A549 (cell line): ENCODE results near the gene MIS18BP1. TPM values are rescaled to one million over a fixed set of nuclear protein-coding genes. Genes with fewer than 3 reads are reported as not detected.
"Not testable (repeated sequence)": the region's sequence is repeated elsewhere in the genome, so short reads cannot be mapped to it uniquely, and the experiment has no call there.

ENCODE experiments used
- ATAC-seq, 2 experiments: fragments of 200-7000 bp in 1 of 2; fragments of >200 bp in 1 of 2; cut with Nextera tagmentation in 1 of 2; cut with Tn5 transposase in 1 of 2; 3 replicates each; pipeline versions ENCODE4 v1.8.0 to v1.9.1; 2018 to 2020; ENCODE audit warnings: mild to moderate bottlenecking in 1 of 2, moderate library complexity in 1 of 2
- CTCF ChIA-PET: fragments of 300-600 bp; sonication (Branson Sonifier 250); formaldehyde crosslinking; extraction: SDS; loops from one replicate; lab custom pipeline; 2021; ENCODE audit warnings: antibody characterized with exemption, inconsistent platforms; lab: Yijun Ruan, JAX
- POLR2A ChIA-PET: fragments of 350-600 bp; formaldehyde crosslinking; extraction: SDS; loops from one replicate; lab custom pipeline; 2021; ENCODE audit warnings: antibody characterized with exemption, inconsistent platforms; lab: Yijun Ruan, JAX
- DNase-seq, 2 experiments: peaks; one replicate each; pipeline versions ENCODE4 v3.0.0 to v3.0.0-alpha.2; 2011 to 2016; ENCODE audit warnings: low read depth in 1 of 2, low spot score in 1 of 2
- FAIRE-seq: peaks from 2 replicates; lab custom pipeline; 2011; peaks lifted over from hg19 to GRCh38; lab: Jason Lieb, UNC
- H3K27ac ChIP-seq, 2 experiments: fragments of >200 bp; sonication (Bioruptor Twin); formaldehyde crosslinking; 3 replicates each; pipeline ENCODE4 v1.5.1; 2016 to 2017
- H3K4me1 ChIP-seq: fragments of >200 bp; sonication (Bioruptor Twin); formaldehyde crosslinking; 3 replicates; pipeline ENCODE4 v1.6.1; 2016
- H3K4me2 ChIP-seq: fragments of >200 bp; sonication (Bioruptor Twin); formaldehyde crosslinking; 3 replicates; pipeline ENCODE4 v1.6.1; 2016
- H3K4me3 ChIP-seq: fragments of >200 bp; sonication (Bioruptor Twin); formaldehyde crosslinking; 3 replicates; pipeline ENCODE4 v1.5.1; 2016
- H3K9me3 ChIP-seq: fragments of >200 bp; sonication (Bioruptor Twin); formaldehyde crosslinking; 3 replicates; pipeline ENCODE4 v1.6.1; 2016
- BHLHE40 ChIP-seq: IDR thresholded peaks from 2 replicates; pipeline ENCODE4 v1.6.1; 2012; ENCODE audit warnings: low read depth, low read length, inconsistent platforms
- CBX2 ChIP-seq: fragments of 200-600 bp; sonication (generic); IDR thresholded peaks from 2 replicates; pipeline ENCODE4 v1.6.1; 2016; ENCODE audit warnings: low read depth, mild to moderate bottlenecking, borderline replicate concordance
- CBX8 ChIP-seq: fragments of 200-600 bp; sonication (generic); IDR thresholded peaks from 2 replicates; pipeline ENCODE4 v1.6.1; 2016
- CHD2 ChIP-seq: fragments of 150-350 bp; IDR thresholded peaks from 2 replicates; pipeline ENCODE4 v1.6.1; 2014; ENCODE audit warnings: low read length; ENCODE audit not compliant: partially characterized antibody
- E2F6 ChIP-seq: IDR thresholded peaks from 2 replicates; pipeline ENCODE4 v1.6.1; 2012; ENCODE audit warnings: low read depth, borderline replicate concordance
- EHF ChIP-seq: fragments of 250-450 bp; sonication (Bioruptor Pico); IDR thresholded peaks from 2 replicates; pipeline ENCODE4 v1.5.0; 2020; ENCODE audit warnings: mild to moderate bottlenecking
- FOSL2 ChIP-seq, 2 experiments: fragments of 450-650 bp in 1 of 2; fragments of >200 bp in 1 of 2; sonication (Bioruptor Twin) in 1 of 2; formaldehyde crosslinking; IDR thresholded peaks; 2 replicates each; pipeline versions ENCODE4 v1.5.0 to v1.6.1; 2016 to 2020; ENCODE audit warnings: mild to moderate bottlenecking in 1 of 2, moderate library complexity in 1 of 2
- FOXS1 ChIP-seq: fragments of 250-450 bp; sonication (Bioruptor Pico); IDR thresholded peaks from 2 replicates; pipeline ENCODE4 v1.5.0; 2020; ENCODE audit warnings: mild to moderate bottlenecking, moderate library complexity
- HEYL ChIP-seq: fragments of 250-450 bp; sonication (Bioruptor Pico); IDR thresholded peaks from 2 replicates; pipeline ENCODE4 v1.8.0; 2021; ENCODE audit warnings: mild to moderate bottlenecking, moderate library complexity
- HMGXB4 ChIP-seq: fragments of 250-450 bp; sonication (Bioruptor Pico); IDR thresholded peaks from 2 replicates; pipeline ENCODE4 v1.5.0; 2021; ENCODE audit warnings: mild to moderate bottlenecking, moderate library complexity, borderline replicate concordance
- HOXB13 ChIP-seq: fragments of 250-450 bp; sonication (Bioruptor Pico); IDR thresholded peaks from 2 replicates; pipeline ENCODE4 v1.5.0; 2020; ENCODE audit warnings: low read depth, mild to moderate bottlenecking, moderate library complexity
- KDM5A ChIP-seq: fragments of 200-600 bp; sonication (generic); IDR thresholded peaks from 2 replicates; pipeline ENCODE4 v1.6.1; 2016; ENCODE audit warnings: antibody characterized with exemption, mild to moderate bottlenecking
- MAX ChIP-seq: IDR thresholded peaks from 2 replicates; pipeline ENCODE4 v1.6.1; 2012
- NR3C1 ChIP-seq: fragments of >200 bp; sonication (Bioruptor Twin); formaldehyde crosslinking; IDR thresholded peaks from 3 replicates; pipeline ENCODE4 v1.6.1; 2017
- POLR2A ChIP-seq: IDR thresholded peaks from 2 replicates; pipeline ENCODE4 v1.6.1; 2012; ENCODE audit warnings: mild to moderate bottlenecking, low read length
- RAD21 ChIP-seq, 2 experiments: fragments of >200 bp in 1 of 2; sonication (Bioruptor Twin) in 1 of 2; formaldehyde crosslinking in 1 of 2; IDR thresholded peaks in 1 of 2; conservative IDR thresholded peaks in 1 of 2; 2 replicates in 1 of 2; 3 replicates in 1 of 2; pipeline ENCODE4 v1.6.1; 2012 to 2018; ENCODE audit warnings: inconsistent platforms in 1 of 2
- RCOR1 ChIP-seq: fragments of 150-350 bp; IDR thresholded peaks from 2 replicates; pipeline ENCODE4 v1.6.1; 2014; ENCODE audit warnings: antibody characterized with exemption, low read length, low read depth
- RFX5 ChIP-seq: fragments of 450-650 bp; IDR thresholded peaks from 2 replicates; pipeline ENCODE4 v1.7.1; 2014; ENCODE audit warnings: antibody characterized with exemption, mild to moderate bottlenecking, moderate library complexity
- SMC3 ChIP-seq: fragments of >200 bp; sonication (Bioruptor Twin); formaldehyde crosslinking; IDR thresholded peaks from 3 replicates; pipeline ENCODE4 v1.6.1; 2018; ENCODE audit warnings: inconsistent platforms
- ZSCAN20 ChIP-seq: fragments of 250-450 bp; sonication (Bioruptor Pico); IDR thresholded peaks from 2 replicates; pipeline ENCODE4 v1.8.0; 2022; ENCODE audit warnings: mild to moderate bottlenecking, moderate library complexity
- WGBS: methylation state at CpG from one replicate; pipeline ENCODE4 v1.1.6; 2017; ENCODE audit errors: missing lambda C conversion rate; 5-methylcytosine and 5-hydroxymethylcytosine counted together
- polyA plus RNA-seq, 4 experiments: library from polyadenylated mRNA; depleted of rRNA in 3 of 4; stranded (reverse); fragments of >200 nt; fragmentation: RNase III in 1 of 4; extraction: RNeasy Plus Mini Kit Qiagen cat#74134 plus additional on column Dnase treatment in 1 of 4; gene quantifications; 2 replicates in 3 of 4; 3 replicates in 1 of 4; pipeline ENCODE4 v1.2.3, GENCODE V29; 2011 to 2017
- TF ChIP-seq, protein P1 (sequence below): fragments of >200 bp; sonication (Bioruptor Twin); formaldehyde crosslinking; IDR thresholded peaks from 3 replicates; pipeline ENCODE4 v1.5.1; 2016
- TF ChIP-seq, protein P2 (sequence below): fragments of 450-650 bp; IDR thresholded peaks from 2 replicates; pipeline ENCODE4 v1.6.1; 2014; ENCODE audit warnings: antibody characterized with exemption

Gene MIS18BP1
- polyA plus RNA-seq, 2 of the 4 experiments (the other 2 are of a cell fraction), result 26.1 to 38.0 TPM

GRCh38 chr14:45284802-45285201 is 31.8 kb upstream of the MIS18BP1 start:
- Histone ChIP-seq H3K4me1 (no peaks in the 10 kb centered on the region), H3K4me3 (no peak overlapping the region), H3K4me2 (no peak overlapping the region), H3K27ac (no peak overlapping the region), H3K9me3 (no peaks in the 10 kb centered on the region)
- FAIRE-seq (no peak), DNase-seq (peak in 1 of 2 experiments; percentile 24), ATAC-seq (no peak)
- no peak for TF ChIP-seq SMC3
- no peak for TF ChIP-seq CBX8
- no peak for TF ChIP-seq CHD2
- TF ChIP-seq RFX5, result no peak
- WGBS, result 13% methylated on average over 2 of the region's 2 CpGs
- ChIA-PET CTCF (no interaction called here), POLR2A (no interaction called here)

- H3K9me3 ChIP-seq, H3K4me3 ChIP-seq, ATAC-seq, DNase-seq, FAIRE-seq, H3K27ac ChIP-seq, H3K4me2 ChIP-seq, H3K4me1 ChIP-seq: not testable (repeated sequence)
- ChIA-PET POLR2A (interaction anchor here (0.6 kb wide), 1 partner anchor 8 kb away, joined by 3 read pairs; no protein-coding TSS in a partner anchor), CTCF (interaction anchor here (0.6 kb wide), 1 partner anchor 27 kb away, joined by 3 read pairs; no protein-coding TSS in a partner anchor)
- 49% methylated on average over 12 of the region's 12 CpGs for WGBS
Observed at GRCh38 chr14:45281731-45282400, 28.9 kb upstream of the MIS18BP1 start.

DNA sequence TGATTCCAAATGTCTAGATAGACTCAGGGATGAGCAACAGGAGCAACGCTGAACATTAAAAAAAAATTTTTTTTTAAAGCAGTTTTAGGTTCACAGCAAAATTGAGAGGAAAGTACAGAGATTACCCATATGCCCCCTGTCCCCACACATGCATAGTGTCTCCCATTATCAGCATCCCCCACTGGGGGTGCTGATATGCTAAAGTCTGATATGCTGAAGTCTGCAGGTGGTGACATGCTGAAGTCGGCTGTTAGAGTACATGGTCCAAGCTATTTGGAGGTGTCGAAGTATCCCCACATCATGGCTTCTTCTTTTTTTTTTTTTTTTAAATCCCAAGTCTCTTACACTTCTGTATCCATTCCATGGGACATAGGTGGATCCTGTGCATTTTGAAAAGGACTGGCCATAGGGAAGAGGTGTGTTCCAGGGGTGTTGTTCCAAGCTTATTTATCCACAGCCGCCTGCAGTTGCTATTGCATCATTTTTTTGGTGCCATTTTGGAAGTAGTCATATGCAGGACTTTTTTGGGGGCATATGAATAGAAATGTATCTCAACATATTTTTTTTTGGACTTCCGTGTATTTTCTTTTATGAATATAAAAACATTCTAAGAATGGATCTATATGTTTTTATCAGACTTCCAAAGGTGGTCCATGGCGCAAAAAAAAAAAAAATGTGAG is 19.0 kb upstream of the MIS18BP1 start:
- ChIA-PET CTCF (interaction anchor here (0.6 to 4.9 kb wide), 2 partner anchors 358 to 1258 kb away, joined by 3 to 25 read pairs; no protein-coding TSS in a partner anchor), POLR2A (no interaction called here)
- Histone ChIP-seq H3K4me2 (no peak overlapping the region), H3K9me3 (no peaks in the 10 kb centered on the region), H3K4me1 (no peaks in the 10 kb centered on the region), H3K27ac (no peak overlapping the region), H3K4me3 (no peak overlapping the region)
- no peak for ATAC-seq
- no peak for DNase-seq
- FAIRE-seq, result no peak
- TF ChIP-seq BHLHE40, result no peak
- no peak for TF ChIP-seq EHF
- TF ChIP-seq FOSL2 (IDR thresholded peaks at IDR 0.05), result no peak
- no peak for TF ChIP-seq FOSL2 (CRISPR knock-in tag; IDR thresholded peaks at IDR 0.05)
- TF ChIP-seq, protein P1, sequence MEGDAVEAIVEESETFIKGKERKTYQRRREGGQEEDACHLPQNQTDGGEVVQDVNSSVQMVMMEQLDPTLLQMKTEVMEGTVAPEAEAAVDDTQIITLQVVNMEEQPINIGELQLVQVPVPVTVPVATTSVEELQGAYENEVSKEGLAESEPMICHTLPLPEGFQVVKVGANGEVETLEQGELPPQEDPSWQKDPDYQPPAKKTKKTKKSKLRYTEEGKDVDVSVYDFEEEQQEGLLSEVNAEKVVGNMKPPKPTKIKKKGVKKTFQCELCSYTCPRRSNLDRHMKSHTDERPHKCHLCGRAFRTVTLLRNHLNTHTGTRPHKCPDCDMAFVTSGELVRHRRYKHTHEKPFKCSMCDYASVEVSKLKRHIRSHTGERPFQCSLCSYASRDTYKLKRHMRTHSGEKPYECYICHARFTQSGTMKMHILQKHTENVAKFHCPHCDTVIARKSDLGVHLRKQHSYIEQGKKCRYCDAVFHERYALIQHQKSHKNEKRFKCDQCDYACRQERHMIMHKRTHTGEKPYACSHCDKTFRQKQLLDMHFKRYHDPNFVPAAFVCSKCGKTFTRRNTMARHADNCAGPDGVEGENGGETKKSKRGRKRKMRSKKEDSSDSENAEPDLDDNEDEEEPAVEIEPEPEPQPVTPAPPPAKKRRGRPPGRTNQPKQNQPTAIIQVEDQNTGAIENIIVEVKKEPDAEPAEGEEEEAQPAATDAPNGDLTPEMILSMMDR, result no peak
- no peak for TF ChIP-seq KDM5A
- TF ChIP-seq, protein P2, sequence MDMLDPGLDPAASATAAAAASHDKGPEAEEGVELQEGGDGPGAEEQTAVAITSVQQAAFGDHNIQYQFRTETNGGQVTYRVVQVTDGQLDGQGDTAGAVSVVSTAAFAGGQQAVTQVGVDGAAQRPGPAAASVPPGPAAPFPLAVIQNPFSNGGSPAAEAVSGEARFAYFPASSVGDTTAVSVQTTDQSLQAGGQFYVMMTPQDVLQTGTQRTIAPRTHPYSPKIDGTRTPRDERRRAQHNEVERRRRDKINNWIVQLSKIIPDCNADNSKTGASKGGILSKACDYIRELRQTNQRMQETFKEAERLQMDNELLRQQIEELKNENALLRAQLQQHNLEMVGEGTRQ, result no peak
- TF ChIP-seq CBX2, result no peak
- no peak for TF ChIP-seq RAD21 (conservative IDR thresholded peaks at IDR 0.05 in 1 of 2, IDR thresholded peaks at IDR 0.05 in 1 of 2)
- 68% methylated on average over 6 of the region's 6 CpGs for WGBS

GRCh38 chr14:45270031-45270430 is 17.0 kb upstream of the MIS18BP1 start:
- CTCF ChIA-PET, result interaction anchor here (1.1 to 5.9 kb wide), 4 partner anchors 14 to 358 kb away, joined by 3 to 101 read pairs (median 30); partner anchors contain the start of gene MIS18BP1
- Histone ChIP-seq H3K4me1 (no peaks in the 10 kb centered on the region), H3K4me2 (no peak overlapping the region), H3K27ac (no peak overlapping the region), H3K9me3 (no peaks in the 10 kb centered on the region), H3K4me3 (no peak overlapping the region)
- WGBS, result 57% methylated on average over 1 of the region's 1 CpG
- ATAC-seq, result no peak
- no peak for FAIRE-seq
- no peak for DNase-seq
- POLR2A ChIA-PET, result no interaction called here
- TF ChIP-seq HEYL (CRISPR knock-in tag) (no peak), E2F6 (no peak), MAX (no peak), POLR2A (no peak), HOXB13 (CRISPR knock-in tag) (no peak), NR3C1 (no peak), RFX5 (no peak), CBX8 (no peak), RCOR1 (no peak), BHLHE40 (no peak), FOXS1 (CRISPR knock-in tag) (no peak), HMGXB4 (CRISPR knock-in tag) (no peak), KDM5A (no peak), ZSCAN20 (CRISPR knock-in tag) (no peak)
- TF ChIP-seq, protein P2, result no peak
